Measurements from ENCODE around the gene MAP7. TPM values are rescaled to one million over a fixed set of nuclear protein-coding genes. Genes with fewer than 3 reads are reported as not detected.

Gene MAP7
- total and polyA plus RNA-seq, 2 experiments from 2014 or later, result 44.7 to 49.2 TPM

GRCh38 chr6:136427378-136427717 lies 122.9 kb downstream of the MAP7 start:
- H3K4me1 Mint-ChIP-seq, result peaks cover 45% of the 10 kb centered on the region
- H4K20me1 ChIP-seq (replicated peaks; ENCODE audit: insufficient read depth), result no peaks in the 10 kb centered on the region
- no peak overlapping the region for H3K4me3 Mint-ChIP-seq
- no peak overlapping the region for H3K4me2 ChIP-seq
- H3K27ac ChIP-seq (ENCODE audit: low read depth), result no peak overlapping the region
- no peak overlapping the region for H2AFZ ChIP-seq
- no peaks in the 10 kb centered on the region for H3K9me2 ChIP-seq (ENCODE audit: insufficient read depth)
- TF ChIP-seq NANOG (IDR thresholded peaks at IDR 0.05; ENCODE audit: borderline replicate concordance) (no peak), POLR2AphosphoS5 (IDR thresholded peaks at IDR 0.05; ENCODE audit: low read depth) (no peak), REST (IDR thresholded peaks at IDR 0.05; ENCODE audit: unreplicated experiment) (no peak), ZNF114 (CRISPR knock-in tag; IDR thresholded peaks at IDR 0.05) (no peak), JUNB (IDR thresholded peaks at IDR 0.05; ENCODE audit: unreplicated experiment) (no peak), EZH2phosphoT487 (IDR thresholded peaks at IDR 0.05; ENCODE audit: unreplicated experiment) (no peak), ETS1 (IDR thresholded peaks at IDR 0.05) (no peak)
- TF ChIP-seq, protein P1, sequence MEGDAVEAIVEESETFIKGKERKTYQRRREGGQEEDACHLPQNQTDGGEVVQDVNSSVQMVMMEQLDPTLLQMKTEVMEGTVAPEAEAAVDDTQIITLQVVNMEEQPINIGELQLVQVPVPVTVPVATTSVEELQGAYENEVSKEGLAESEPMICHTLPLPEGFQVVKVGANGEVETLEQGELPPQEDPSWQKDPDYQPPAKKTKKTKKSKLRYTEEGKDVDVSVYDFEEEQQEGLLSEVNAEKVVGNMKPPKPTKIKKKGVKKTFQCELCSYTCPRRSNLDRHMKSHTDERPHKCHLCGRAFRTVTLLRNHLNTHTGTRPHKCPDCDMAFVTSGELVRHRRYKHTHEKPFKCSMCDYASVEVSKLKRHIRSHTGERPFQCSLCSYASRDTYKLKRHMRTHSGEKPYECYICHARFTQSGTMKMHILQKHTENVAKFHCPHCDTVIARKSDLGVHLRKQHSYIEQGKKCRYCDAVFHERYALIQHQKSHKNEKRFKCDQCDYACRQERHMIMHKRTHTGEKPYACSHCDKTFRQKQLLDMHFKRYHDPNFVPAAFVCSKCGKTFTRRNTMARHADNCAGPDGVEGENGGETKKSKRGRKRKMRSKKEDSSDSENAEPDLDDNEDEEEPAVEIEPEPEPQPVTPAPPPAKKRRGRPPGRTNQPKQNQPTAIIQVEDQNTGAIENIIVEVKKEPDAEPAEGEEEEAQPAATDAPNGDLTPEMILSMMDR (conservative IDR thresholded peaks at IDR 0.05; ENCODE audit: low read depth in 2 of 2), result no peak
- TF ChIP-seq, protein P2, sequence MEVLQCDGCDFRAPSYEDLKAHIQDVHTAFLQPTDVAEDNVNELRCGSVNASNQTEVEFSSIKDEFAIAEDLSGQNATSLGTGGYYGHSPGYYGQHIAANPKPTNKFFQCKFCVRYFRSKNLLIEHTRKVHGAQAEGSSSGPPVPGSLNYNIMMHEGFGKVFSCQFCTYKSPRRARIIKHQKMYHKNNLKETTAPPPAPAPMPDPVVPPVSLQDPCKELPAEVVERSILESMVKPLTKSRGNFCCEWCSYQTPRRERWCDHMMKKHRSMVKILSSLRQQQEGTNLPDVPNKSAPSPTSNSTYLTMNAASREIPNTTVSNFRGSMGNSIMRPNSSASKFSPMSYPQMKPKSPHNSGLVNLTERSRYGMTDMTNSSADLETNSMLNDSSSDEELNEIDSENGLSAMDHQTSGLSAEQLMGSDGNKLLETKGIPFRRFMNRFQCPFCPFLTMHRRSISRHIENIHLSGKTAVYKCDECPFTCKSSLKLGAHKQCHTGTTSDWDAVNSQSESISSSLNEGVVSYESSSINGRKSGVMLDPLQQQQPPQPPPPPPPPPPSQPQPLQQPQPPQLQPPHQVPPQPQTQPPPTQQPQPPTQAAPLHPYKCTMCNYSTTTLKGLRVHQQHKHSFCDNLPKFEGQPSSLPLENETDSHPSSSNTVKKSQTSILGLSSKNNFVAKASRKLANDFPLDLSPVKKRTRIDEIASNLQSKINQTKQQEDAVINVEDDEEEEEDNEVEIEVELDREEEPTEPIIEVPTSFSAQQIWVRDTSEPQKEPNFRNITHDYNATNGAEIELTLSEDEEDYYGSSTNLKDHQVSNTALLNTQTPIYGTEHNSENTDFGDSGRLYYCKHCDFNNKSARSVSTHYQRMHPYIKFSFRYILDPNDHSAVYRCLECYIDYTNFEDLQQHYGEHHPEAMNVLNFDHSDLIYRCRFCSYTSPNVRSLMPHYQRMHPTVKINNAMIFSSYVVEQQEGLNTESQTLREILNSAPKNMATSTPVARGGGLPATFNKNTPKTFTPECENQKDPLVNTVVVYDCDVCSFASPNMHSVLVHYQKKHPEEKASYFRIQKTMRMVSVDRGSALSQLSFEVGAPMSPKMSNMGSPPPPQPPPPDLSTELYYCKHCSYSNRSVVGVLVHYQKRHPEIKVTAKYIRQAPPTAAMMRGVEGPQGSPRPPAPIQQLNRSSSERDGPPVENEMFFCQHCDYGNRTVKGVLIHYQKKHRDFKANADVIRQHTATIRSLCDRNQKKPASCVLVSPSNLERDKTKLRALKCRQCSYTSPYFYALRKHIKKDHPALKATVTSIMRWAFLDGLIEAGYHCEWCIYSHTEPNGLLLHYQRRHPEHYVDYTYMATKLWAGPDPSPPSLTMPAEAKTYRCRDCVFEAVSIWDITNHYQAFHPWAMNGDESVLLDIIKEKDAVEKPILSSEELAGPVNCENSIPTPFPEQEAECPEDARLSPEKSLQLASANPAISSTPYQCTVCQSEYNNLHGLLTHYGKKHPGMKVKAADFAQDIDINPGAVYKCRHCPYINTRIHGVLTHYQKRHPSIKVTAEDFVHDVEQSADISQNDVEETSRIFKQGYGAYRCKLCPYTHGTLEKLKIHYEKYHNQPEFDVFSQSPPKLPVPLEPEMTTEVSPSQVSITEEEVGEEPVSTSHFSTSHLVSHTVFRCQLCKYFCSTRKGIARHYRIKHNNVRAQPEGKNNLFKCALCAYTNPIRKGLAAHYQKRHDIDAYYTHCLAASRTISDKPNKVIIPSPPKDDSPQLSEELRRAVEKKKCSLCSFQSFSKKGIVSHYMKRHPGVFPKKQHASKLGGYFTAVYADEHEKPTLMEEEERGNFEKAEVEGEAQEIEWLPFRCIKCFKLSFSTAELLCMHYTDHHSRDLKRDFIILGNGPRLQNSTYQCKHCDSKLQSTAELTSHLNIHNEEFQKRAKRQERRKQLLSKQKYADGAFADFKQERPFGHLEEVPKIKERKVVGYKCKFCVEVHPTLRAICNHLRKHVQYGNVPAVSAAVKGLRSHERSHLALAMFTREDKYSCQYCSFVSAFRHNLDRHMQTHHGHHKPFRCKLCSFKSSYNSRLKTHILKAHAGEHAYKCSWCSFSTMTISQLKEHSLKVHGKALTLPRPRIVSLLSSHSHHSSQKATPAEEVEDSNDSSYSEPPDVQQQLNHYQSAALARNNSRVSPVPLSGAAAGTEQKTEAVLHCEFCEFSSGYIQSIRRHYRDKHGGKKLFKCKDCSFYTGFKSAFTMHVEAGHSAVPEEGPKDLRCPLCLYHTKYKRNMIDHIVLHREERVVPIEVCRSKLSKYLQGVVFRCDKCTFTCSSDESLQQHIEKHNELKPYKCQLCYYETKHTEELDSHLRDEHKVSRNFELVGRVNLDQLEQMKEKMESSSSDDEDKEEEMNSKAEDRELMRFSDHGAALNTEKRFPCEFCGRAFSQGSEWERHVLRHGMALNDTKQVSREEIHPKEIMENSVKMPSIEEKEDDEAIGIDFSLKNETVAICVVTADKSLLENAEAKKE (CRISPR knock-in tag; IDR thresholded peaks at IDR 0.05), result no peak
- no peaks in the 10 kb centered on the region for H3K27me3 ChIP-seq (ENCODE audit: insufficient read depth)
- peaks cover 31% of the 10 kb centered on the region for H3K4me1 ChIP-seq (ENCODE audit: insufficient read depth)
- H3K36me3 Mint-ChIP-seq (ENCODE audit: low read depth), result no peaks in the 10 kb centered on the region
- H3K79me2 ChIP-seq (replicated peaks; ENCODE audit: insufficient read depth), result peaks cover 75% of the 10 kb centered on the region
- no peaks in the 10 kb centered on the region for H3K36me3 ChIP-seq (ENCODE audit: insufficient read depth)
- H3K27ac Mint-ChIP-seq, result no peak overlapping the region
- no peaks in the 10 kb centered on the region for H3K27me3 Mint-ChIP-seq (ENCODE audit: insufficient read depth, low read depth, poor library complexity)
- H3K4me3 ChIP-seq, result no peak overlapping the region
- DNase-seq (ENCODE audit: low spot score) (no peak), ATAC-seq (no peak)
- no peaks in the 10 kb centered on the region for H3F3A ChIP-seq (replicated peaks; ENCODE audit: low read depth)
- H3K9me3 Mint-ChIP-seq, result no peaks in the 10 kb centered on the region
